H1 (cell line): ENCODE data around the gene SEMA3D. TPM values are rescaled to one million over a fixed set of nuclear protein-coding genes. Genes with fewer than 3 reads are reported as not detected.

ENCODE experiments used
- CTCF ChIA-PET: fragments of 300-600 bp; sonication (Branson Sonifier 250); formaldehyde crosslinking; loops from one replicate; lab custom pipeline; 2021; ENCODE audit not compliant: partially characterized antibody; lab: Charles Lee
- POLR2A ChIA-PET: fragments of 300-600 bp; sonication (Branson Sonifier 250); formaldehyde crosslinking; loops from one replicate; lab custom pipeline; 2021; ENCODE audit warnings: inconsistent platforms; ENCODE audit not compliant: partially characterized antibody; lab: Charles Lee
- DNase-seq, 2 experiments: peaks; one replicate each; pipeline versions ENCODE4 v3.0.0 to v3.0.0-alpha.2; 2010 to 2022; ENCODE audit warnings: low spot score in 2 of 2, low read depth in 1 of 2, mixed read lengths in 1 of 2
- FAIRE-seq: peaks from 2 replicates; lab custom pipeline; 2011; peaks lifted over from hg19 to GRCh38; lab: Jason Lieb, UNC
- H2AFZ ChIP-seq: 2 replicates; pipeline ENCODE4 v1.8.1; 2012; ENCODE audit warnings: low read length, inconsistent platforms
- H2AK5ac ChIP-seq: 2 replicates; pipeline ENCODE4 v1.6.1; 2013; ENCODE audit warnings: low read depth, low read length
- H2BK120ac ChIP-seq: replicated peaks from 2 replicates; pipeline ENCODE3; 2013; ENCODE audit warnings: low read depth, low read length, inconsistent platforms
- H2BK12ac ChIP-seq: 2 replicates; pipeline ENCODE4 v1.6.1; 2013; ENCODE audit warnings: low read depth, low read length
- H2BK15ac ChIP-seq: 2 replicates; pipeline ENCODE4 v1.6.1; 2013; ENCODE audit warnings: low read length
- H2BK20ac ChIP-seq: 2 replicates; pipeline ENCODE4 v1.6.1; 2013; ENCODE audit warnings: low read length
- H2BK5ac ChIP-seq: 2 replicates; pipeline ENCODE4 v1.6.1; 2013; ENCODE audit warnings: low read depth, low read length
- H3K14ac ChIP-seq: 2 replicates; pipeline ENCODE4 v1.6.1; 2013; ENCODE audit warnings: inconsistent platforms; ENCODE audit not compliant: insufficient read length
- H3K18ac ChIP-seq: 2 replicates; pipeline ENCODE4 v1.6.1; 2013; ENCODE audit warnings: low read length; ENCODE audit errors: extremely low read depth
- H3K23ac ChIP-seq: 2 replicates; pipeline ENCODE4 v1.6.1; 2013; ENCODE audit warnings: inconsistent platforms; ENCODE audit not compliant: insufficient read length
- H3K23me2 ChIP-seq: 2 replicates; pipeline ENCODE4 v1.6.1; 2013; ENCODE audit warnings: low read depth, low read length
- H3K27ac ChIP-seq: 2 replicates; pipeline ENCODE4 v1.6.1; 2011; ENCODE audit warnings: low read depth, low read length, inconsistent platforms
- H3K27me3 ChIP-seq, 4 experiments: replicated peaks in 1 of 4; 1 replicate in 1 of 4; 2 replicates in 3 of 4; pipeline versions ENCODE4 v1.6.1 to v1.8.1; 2011 to 2013; ENCODE audit warnings: low read length in 3 of 4, mild to moderate bottlenecking in 3 of 4, inconsistent platforms in 2 of 4, mixed read lengths in 2 of 4, moderate library complexity in 1 of 4; ENCODE audit not compliant: control insufficient read depth in 3 of 4, insufficient read depth in 3 of 4; ENCODE audit errors: extremely low read depth in 1 of 4
- H3K36me3 ChIP-seq, 4 experiments: 2 replicates each; pipeline versions ENCODE4 v1.6.1 to v1.8.1; 2011 to 2013; ENCODE audit warnings: mild to moderate bottlenecking in 4 of 4, low read length in 3 of 4, moderate library complexity in 2 of 4, control low read depth in 1 of 4, inconsistent platforms in 1 of 4; ENCODE audit not compliant: insufficient read depth in 4 of 4, control insufficient read depth in 2 of 4
- H3K4ac ChIP-seq: replicated peaks from 2 replicates; pipeline ENCODE3; 2013; ENCODE audit warnings: low read length, low read depth, mixed read lengths, inconsistent platforms; ENCODE audit not compliant: insufficient read length
- H3K4me1 ChIP-seq, 4 experiments: replicated peaks in 1 of 4; 1 replicate in 1 of 4; 2 replicates in 3 of 4; pipeline versions ENCODE4 v1.6.1 to v1.8.1; 2011 to 2013; ENCODE audit warnings: low read length in 3 of 4, inconsistent platforms in 2 of 4, mixed read lengths in 1 of 4; ENCODE audit not compliant: insufficient read depth in 4 of 4, control insufficient read depth in 3 of 4
- H3K4me2 ChIP-seq, 2 experiments: 2 replicates each; pipeline versions ENCODE4 v1.6.1 to v1.8.1; 2011 to 2013; ENCODE audit warnings: low read depth in 2 of 2, low read length in 2 of 2, control low read depth in 1 of 2, inconsistent platforms in 1 of 2, mild to moderate bottlenecking in 1 of 2; ENCODE audit not compliant: insufficient read depth in 1 of 2
- H3K4me3 ChIP-seq, 4 experiments: fragments of 200-600, 300-600 bp in 1 of 4; sonication (generic), shearing (Covaris generic), sonication (Bioruptor Twin) in 1 of 4; 2 replicates each; pipeline versions ENCODE4 v1.5.1 to v1.8.1; 2011 to 2016; ENCODE audit warnings: low read length in 4 of 4, low read depth in 3 of 4, control low read depth in 2 of 4, inconsistent platforms in 2 of 4, mild to moderate bottlenecking in 2 of 4, mixed read lengths in 1 of 4, moderate library complexity in 1 of 4; ENCODE audit not compliant: insufficient read depth in 2 of 4; ENCODE audit errors: extremely low read depth in 1 of 4
- H3K56ac ChIP-seq: replicated peaks from 2 replicates; pipeline ENCODE3; 2013; ENCODE audit warnings: low read depth, mild to moderate bottlenecking, mixed read lengths, low read length, inconsistent platforms; ENCODE audit not compliant: insufficient read length
- H3K79me1 ChIP-seq: 2 replicates; pipeline ENCODE4 v1.6.1; 2013; ENCODE audit warnings: low read depth, low read length, control low read depth
- H3K79me2 ChIP-seq, 2 experiments: 2 replicates each; pipeline versions ENCODE4 v1.6.1 to v1.8.1; 2012 to 2013; ENCODE audit warnings: low read length in 2 of 2, mild to moderate bottlenecking in 2 of 2, inconsistent platforms in 1 of 2; ENCODE audit not compliant: insufficient read depth in 2 of 2, control insufficient read depth in 1 of 2
- H3K9ac ChIP-seq, 4 experiments: replicated peaks in 1 of 4; 1 replicate in 1 of 4; 2 replicates in 3 of 4; pipeline versions ENCODE4 v1.6.1 to v1.8.1; 2011 to 2013; ENCODE audit warnings: low read depth in 3 of 4, low read length in 3 of 4, control low read depth in 2 of 4, mild to moderate bottlenecking in 2 of 4, moderate library complexity in 2 of 4, inconsistent platforms in 1 of 4; ENCODE audit errors: extremely low read depth in 1 of 4
- H3K9me3 ChIP-seq, 2 experiments: 2 replicates each; pipeline versions ENCODE4 v1.6.1 to v1.8.1; 2012 to 2013; ENCODE audit warnings: mild to moderate bottlenecking in 2 of 2, moderate library complexity in 2 of 2, control low read depth in 1 of 2, inconsistent platforms in 1 of 2, low read depth in 1 of 2, low read length in 1 of 2, mixed read lengths in 1 of 2; ENCODE audit not compliant: insufficient read depth in 2 of 2
- H4K20me1 ChIP-seq, 2 experiments: replicated peaks in 1 of 2; 2 replicates each; pipeline versions ENCODE3 to v1.8.1; 2011 to 2013; ENCODE audit warnings: inconsistent platforms in 2 of 2, low read length in 2 of 2, mild to moderate bottlenecking in 1 of 2; ENCODE audit not compliant: insufficient read depth in 2 of 2, control insufficient read depth in 1 of 2
- H4K5ac ChIP-seq: 2 replicates; pipeline ENCODE4 v1.6.1; 2013; ENCODE audit warnings: low read length, low read depth, mixed read lengths, inconsistent platforms; ENCODE audit not compliant: insufficient read length
- H4K8ac ChIP-seq: 2 replicates; pipeline ENCODE4 v1.8.0; 2013; ENCODE audit warnings: mild to moderate bottlenecking, moderate library complexity, low read length, inconsistent platforms; ENCODE audit not compliant: insufficient read depth; ENCODE audit errors: extremely low read depth
- H4K91ac ChIP-seq: replicated peaks from 2 replicates; pipeline ENCODE3; 2013; ENCODE audit warnings: low read length, mixed read lengths, inconsistent platforms; ENCODE audit not compliant: insufficient read length
- ASH2L ChIP-seq: fragments of 200-600, 300-600 bp; sonication (generic); IDR thresholded peaks from one replicate; pipeline ENCODE4 v1.7.1; 2017; ENCODE audit warnings: low read length
- CEBPB ChIP-seq: IDR thresholded peaks from 2 replicates; pipeline ENCODE4 v1.6.1; 2012; ENCODE audit warnings: low read depth, low read length
- FOSL1 ChIP-seq: IDR thresholded peaks from 2 replicates; pipeline ENCODE4 v1.6.1; 2011; ENCODE audit warnings: mild to moderate bottlenecking, low read depth, low read length, moderate library complexity; ENCODE audit not compliant: insufficient read depth
- JUN ChIP-seq: IDR thresholded peaks from 2 replicates; pipeline ENCODE4 v1.6.1; 2011; ENCODE audit warnings: low read depth, mild to moderate bottlenecking, improper control_type of control experiment, low read length
- POLR2A ChIP-seq, 2 experiments: IDR thresholded peaks; 1 replicate in 1 of 2; 2 replicates in 1 of 2; pipeline ENCODE4 v1.6.1; 2011; ENCODE audit warnings: low read depth in 2 of 2, low read length in 2 of 2, mild to moderate bottlenecking in 2 of 2; ENCODE audit errors: control extremely low read depth in 1 of 2
- RXRA ChIP-seq: IDR thresholded peaks from 2 replicates; pipeline ENCODE4 v1.6.1; 2011; ENCODE audit warnings: low read depth, mild to moderate bottlenecking, low read length, moderate library complexity; ENCODE audit not compliant: insufficient read depth
- WGBS, 2 experiments: shearing (Covaris generic) in 1 of 2; methylation state at CpG; one replicate each; pipeline versions ENCODE4 v1.1.6 to v1.1.7; 2013 to 2015; ENCODE audit warnings: low lambda C conversion rate in 2 of 2, mixed read lengths in 2 of 2, inconsistent platforms in 1 of 2, low coverage in 1 of 2, missing lambda C conversion rate in 1 of 2; ENCODE audit not compliant: insufficient replicate concordance in 2 of 2, insufficient coverage in 1 of 2, insufficient read length in 1 of 2; ENCODE audit errors: extremely low coverage in 1 of 2, missing lambda C conversion rate in 1 of 2; 5-methylcytosine and 5-hydroxymethylcytosine counted together
- polyA plus RNA-seq, 7 experiments: library from polyadenylated mRNA; depleted of rRNA in 3 of 7; stranded (reverse) in 5 of 7; unstranded in 2 of 7; fragments of >200 nt in 5 of 7; fragments of 200-250 nt in 2 of 7; gene quantifications; 1 replicate in 5 of 7; 2 replicates in 1 of 7; 4 replicates in 1 of 7; pipeline versions ENCODE4 v1.2.1 to v1.2.3, GENCODE V29; 2011 to 2013; ENCODE audit warnings: missing spikeins in 2 of 7, mixed read lengths in 2 of 7
- total RNA-seq: library from RNA; stranded (reverse); fragmentation: NEBNext Ultra II Directional; extraction: Animal tissue kit (Norgen Biotek cat#: 25700); gene quantifications from 2 replicates; pipeline ENCODE4 v1.2.1, GENCODE V29; 2021
- TF ChIP-seq, protein P1 (sequence below): IDR thresholded peaks from 2 replicates; pipeline ENCODE4 v1.6.1; 2011; ENCODE audit warnings: low read depth, mild to moderate bottlenecking, low read length; ENCODE audit not compliant: insufficient read depth

The SEMA3D gene
- total and polyA plus RNA-seq, 2 of the 8 experiments (the other 6 are each of a cell fraction or from before 2014, with no cell fraction given), result 1.6 to 3.5 TPM

DNA sequence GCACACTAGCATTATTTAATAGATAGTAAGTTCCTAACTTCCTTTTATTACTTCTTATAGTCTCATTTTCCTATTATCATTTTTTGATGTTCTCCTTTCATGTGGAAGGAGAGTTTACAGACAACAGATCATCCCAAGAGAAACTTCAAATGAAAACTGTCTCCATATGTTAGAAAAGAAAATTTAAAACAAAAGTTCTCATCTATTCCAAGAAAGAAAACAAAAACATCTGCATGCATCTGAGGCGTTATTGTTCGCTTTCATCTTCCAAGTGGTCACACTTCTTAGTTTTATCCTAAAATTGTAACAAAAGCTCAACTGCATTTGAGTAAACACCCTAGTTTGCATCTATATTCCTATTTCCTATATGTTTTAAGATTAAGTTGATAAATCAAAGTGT, 126.2 kb downstream of the SEMA3D start:
- Histone ChIP-seq H2BK15ac (no peak overlapping the region), H2AFZ (no peak overlapping the region), H2AK5ac (no peak overlapping the region), H3K4me1 (no peaks in the 10 kb centered on the region), H3K79me2 (no peaks in the 10 kb centered on the region), H3K36me3 (no peaks in the 10 kb centered on the region), H3K23ac (no peak overlapping the region), H4K8ac (no peak overlapping the region), H2BK12ac (no peak overlapping the region), H4K20me1 (no peaks in the 10 kb centered on the region), H3K9ac (no peak overlapping the region), H3K27me3 (no peaks in the 10 kb centered on the region), H3K79me1 (no peaks in the 10 kb centered on the region), H3K18ac (no peak overlapping the region), H3K4me2 (no peak overlapping the region), H2BK5ac (no peak overlapping the region), H3K4ac (no peak overlapping the region), H3K56ac (no peak overlapping the region), H4K5ac (no peak overlapping the region), H3K23me2 (no peaks in the 10 kb centered on the region), H3K27ac (no peak overlapping the region), H3K9me3 (no peaks in the 10 kb centered on the region), H3K14ac (no peak overlapping the region), H4K91ac (no peak overlapping the region), H2BK120ac (no peak overlapping the region), H2BK20ac (no peak overlapping the region), H3K4me3 (no peak overlapping the region)
- TF ChIP-seq CEBPB, result no peak
- TF ChIP-seq, protein P1, sequence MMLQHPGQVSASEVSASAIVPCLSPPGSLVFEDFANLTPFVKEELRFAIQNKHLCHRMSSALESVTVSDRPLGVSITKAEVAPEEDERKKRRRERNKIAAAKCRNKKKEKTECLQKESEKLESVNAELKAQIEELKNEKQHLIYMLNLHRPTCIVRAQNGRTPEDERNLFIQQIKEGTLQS, result no peak
- no peak for TF ChIP-seq POLR2A (IDR thresholded peaks at IDR 0.05; ENCODE audit: control extremely low read depth in 1 of 2, low read depth in 2 of 2, low read length in 2 of 2)
- TF ChIP-seq FOSL1, result no peak
- TF ChIP-seq ASH2L, result no peak
- TF ChIP-seq JUN, result no peak
- TF ChIP-seq RXRA, result no peak
- DNase-seq, result no peak
- CTCF ChIA-PET, result interaction anchor here (0.7 kb wide), 1 partner anchor 24 kb away, joined by 3 read pairs; no protein-coding TSS in a partner anchor
- POLR2A ChIA-PET, result no interaction called here
- 91% methylated on average over 2 of the region's 2 CpGs; no CpG with 5 or more reads in 1 of the 2 experiments for WGBS, 2 experiments
- FAIRE-seq, result no peak
